ENCODE results near the gene WNT3A. TPM values are rescaled to one million over a fixed set of nuclear protein-coding genes. Genes with fewer than 3 reads are reported as not detected.

The WNT3A gene
- total and polyA plus RNA-seq, 9 of the 15 experiments (the other 6 are each of a cell fraction or from before 2014, with no cell fraction given): not detected

- peak; percentile 92 for TF ChIP-seq MEIS2 (IDR thresholded peaks at IDR 0.05; ENCODE audit: partially characterized antibody)
- peak; percentile 93 for TF ChIP-seq HNRNPLL (IDR thresholded peaks at IDR 0.05; ENCODE audit: low read depth, low read length, poor library complexity, severe bottlenecking)
- no peak for TF ChIP-seq FUS (optimal IDR thresholded peaks at IDR 0.05; ENCODE audit: low read depth, low read length)
- TF ChIP-seq MYNN (IDR thresholded peaks at IDR 0.05): peak; percentile 11; the same call in 1 of the 2 replicates
- no peak for TF ChIP-seq MYNN (CRISPR knock-in tag; IDR thresholded peaks at IDR 0.05)
- peak; percentile 61; the same call in 1 of the 2 replicates for TF ChIP-seq GABPB1 (CRISPR knock-in tag; IDR thresholded peaks at IDR 0.05)
- TF ChIP-seq SPI1 (IDR thresholded peaks at IDR 0.05; ENCODE audit: borderline replicate concordance, low read depth, low read length): no peak
- TF ChIP-seq KLF1 (tag; IDR thresholded peaks at IDR 0.05): no peak; the same call in 1 of the 2 replicates
- TF ChIP-seq MAFG (tag; conservative IDR thresholded peaks at IDR 0.05): no peak
- TF ChIP-seq ZNF316 (IDR thresholded peaks at IDR 0.05): no peak
- TF ChIP-seq POLR2G (IDR thresholded peaks at IDR 0.05; ENCODE audit: low read depth, low read length): peak; percentile 97
- no peak for TF ChIP-seq RFX7 (CRISPR knock-in tag; IDR thresholded peaks at IDR 0.05)
- peak in 1 of 3 experiments; percentile 39; a peak in 1 of 6 replicates for TF ChIP-seq ZBTB11 (CRISPR knock-in tag; IDR thresholded peaks at IDR 0.05)
- TF ChIP-seq ZNF639 (CRISPR knock-in tag; conservative IDR thresholded peaks at IDR 0.05 in 1 of 2, IDR thresholded peaks at IDR 0.05 in 1 of 2): 0 out of 4 replicates have a peak, but pooled peaks of 1 of the 2 experiments have one; percentile 14
- no peak; the same call in none of the 2 replicates for TF ChIP-seq ETS1 (conservative IDR thresholded peaks at IDR 0.05; ENCODE audit: control insufficient read depth, low read depth, low read length)
- TF ChIP-seq SRSF3 (IDR thresholded peaks at IDR 0.05; ENCODE audit: insufficient read depth, low read length): no peak
- no peak for TF ChIP-seq MCM5 (IDR thresholded peaks at IDR 0.05; ENCODE audit: low read depth)
- peak in 2 of 3 experiments; percentile 13 to 33; a peak in 2 of 6 replicates for TF ChIP-seq CTCF (IDR thresholded peaks at IDR 0.05 in 2 of 3, conservative IDR thresholded peaks at IDR 0.05 in 1 of 3; ENCODE audit: insufficient read depth in 2 of 3, low read depth in 1 of 3, low read length in 3 of 3)
These were observed 75.6 kb downstream of the WNT3A start, which contains the start of gene ARF1 (continued) for GRCh38 chr1:228082214-228082917.
